Effector memory CD4-positive, alpha-beta T cell (primary cell): Measurements from ENCODE around the gene SUDS3.

Experiments
- DNase-seq, 3 donors: peaks; one replicate each; pipeline ENCODE4 v3.0.0-alpha.2; 2020
- H3K27ac ChIP-seq: 2 replicates; pipeline ENCODE4 v1.7.0; 2013; ENCODE audit warnings: mild to moderate bottlenecking, low read length, moderate library complexity; ENCODE audit not compliant: insufficient read depth, poor library complexity, severe bottlenecking
- H3K27me3 ChIP-seq: replicated peaks from 2 replicates; pipeline ENCODE4 v1.7.0; 2013; ENCODE audit warnings: mild to moderate bottlenecking, low read length; ENCODE audit not compliant: insufficient read depth, control insufficient read depth, poor library complexity, severe bottlenecking
- H3K36me3 ChIP-seq: 2 replicates; pipeline ENCODE4 v1.7.0; 2013; ENCODE audit warnings: mild to moderate bottlenecking, low read length, moderate library complexity; ENCODE audit not compliant: control insufficient read depth, insufficient read depth
- H3K4me1 ChIP-seq: 2 replicates; pipeline ENCODE4 v1.7.0; 2013; ENCODE audit warnings: low read length, mild to moderate bottlenecking; ENCODE audit not compliant: control insufficient read depth, insufficient read depth, poor library complexity, severe bottlenecking
- H3K4me3 ChIP-seq: 2 replicates; pipeline ENCODE4 v1.7.0; 2013; ENCODE audit warnings: low read length, low read depth, mild to moderate bottlenecking; ENCODE audit not compliant: insufficient read depth, poor library complexity, severe bottlenecking
- H3K9me3 ChIP-seq: 2 replicates; pipeline ENCODE4 v1.7.0; 2013; ENCODE audit warnings: mild to moderate bottlenecking, low read length, moderate library complexity; ENCODE audit not compliant: control insufficient read depth

SUDS3 gene

GRCh38 chr12:118355843-118356242, 20.5 kb upstream of the SUDS3 start:
- Histone ChIP-seq H3K27me3 (no peaks in the 10 kb centered on the region), H3K36me3 (peaks cover 3% of the 10 kb centered on the region), H3K4me1 (peaks cover 14% of the 10 kb centered on the region), H3K9me3 (no peaks in the 10 kb centered on the region), H3K4me3 (no peak overlapping the region), H3K27ac (no peak overlapping the region)
- no peak for DNase-seq

DNA sequence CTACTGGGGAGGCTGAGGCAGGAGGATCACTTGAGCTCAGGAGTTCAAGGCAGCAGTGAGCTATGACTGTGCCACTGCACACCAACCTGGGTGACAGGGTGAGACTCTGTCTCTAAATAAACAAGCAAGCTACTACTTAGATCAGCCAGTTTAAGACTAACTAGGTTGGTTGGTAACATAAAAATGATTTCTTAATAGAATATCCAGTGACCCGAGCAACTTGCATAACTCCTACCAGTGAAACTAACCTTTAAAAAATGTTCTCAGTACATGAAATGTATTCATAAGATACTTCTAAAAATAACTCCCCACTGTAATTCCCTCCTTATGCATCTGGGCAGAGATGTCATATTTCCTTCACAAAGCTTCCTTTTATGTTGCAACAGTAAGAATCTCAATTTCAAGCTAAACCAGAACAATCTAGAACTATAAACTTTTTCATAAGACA, 19.5 kb upstream of the SUDS3 start:
- Histone ChIP-seq H3K27me3 (no peaks in the 10 kb centered on the region), H3K4me1 (peaks cover 14% of the 10 kb centered on the region), H3K36me3 (peaks cover 3% of the 10 kb centered on the region), H3K4me3 (no peak overlapping the region), H3K9me3 (no peaks in the 10 kb centered on the region), H3K27ac (no peak overlapping the region)
- DNase-seq = no peak

- H3K27me3 ChIP-seq = no peaks in the 10 kb centered on the region
- H3K4me1 ChIP-seq = peaks cover 14% of the 10 kb centered on the region
- H3K4me3 ChIP-seq = peak overlapping the region; percentile 18
- peak in 2 of 3 donors; percentile 22 to 39 for DNase-seq
- no peaks in the 10 kb centered on the region for H3K9me3 ChIP-seq
- no peak overlapping the region for H3K27ac ChIP-seq
- peaks cover 3% of the 10 kb centered on the region for H3K36me3 ChIP-seq
Observed at GRCh38 chr12:118357257-118358007, 18.9 kb upstream of the SUDS3 start.

GRCh38 chr12:118358008-118358359, 18.4 kb upstream of the SUDS3 start:
- H3K4me1 ChIP-seq = peaks cover 14% of the 10 kb centered on the region
- H3K27me3 ChIP-seq = no peaks in the 10 kb centered on the region
- H3K9me3 ChIP-seq = no peaks in the 10 kb centered on the region
- H3K36me3 ChIP-seq = peaks cover 3% of the 10 kb centered on the region
- H3K4me3 ChIP-seq = peak overlapping the region; percentile 52
- DNase-seq = no peak
- H3K27ac ChIP-seq = no peak overlapping the region

DNA sequence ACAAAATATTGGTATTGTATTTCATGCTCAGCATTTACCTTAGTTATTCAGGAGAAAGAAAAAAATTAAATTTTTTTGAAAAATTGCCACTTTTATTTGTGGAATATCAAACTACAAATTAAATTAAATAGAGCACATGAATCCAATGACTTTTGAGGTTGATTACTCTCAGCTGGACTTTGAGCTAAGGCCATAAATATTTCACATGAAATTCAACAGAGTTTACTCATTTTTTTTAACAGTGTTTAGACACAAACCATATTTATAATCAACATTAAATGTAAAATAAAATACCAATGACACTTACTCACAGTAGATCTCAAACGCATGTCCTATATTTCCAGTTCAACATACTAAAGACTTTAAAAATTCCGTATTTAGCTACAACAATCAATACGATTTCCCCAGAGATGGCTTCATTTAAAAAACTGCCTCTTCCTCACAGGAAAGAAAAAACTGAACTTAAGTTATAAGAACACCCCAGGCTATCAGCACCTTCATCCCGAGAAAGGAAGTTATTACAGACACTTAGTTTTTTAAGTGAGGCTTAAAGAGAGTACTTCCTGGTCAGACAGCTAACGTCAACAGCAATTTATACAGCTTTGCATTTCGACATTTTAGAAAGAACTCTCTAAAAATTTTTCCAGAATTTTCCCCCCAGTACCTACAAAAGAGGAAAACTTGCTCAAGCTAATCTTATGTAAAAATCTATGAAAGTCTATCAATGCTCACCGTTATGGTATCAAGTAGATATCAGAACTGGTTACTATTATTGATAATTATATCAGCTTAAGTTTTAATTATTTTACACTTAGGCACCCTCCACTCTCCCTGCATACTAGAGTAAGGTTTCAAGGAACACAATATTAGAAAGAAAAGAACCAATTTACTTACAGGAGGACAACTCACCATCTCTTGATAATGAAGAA, 17.5 kb upstream of the SUDS3 start:
- Histone ChIP-seq H3K27ac (peak overlapping the region; percentile 60), H3K9me3 (no peaks in the 10 kb centered on the region), H3K27me3 (no peaks in the 10 kb centered on the region), H3K4me1 (peaks cover 14% of the 10 kb centered on the region), H3K36me3 (peaks cover 3% of the 10 kb centered on the region), H3K4me3 (peak overlapping the region; percentile 52)
- DNase-seq = no peak

GRCh38 chr12:118359541-118359915, 16.8 kb upstream of the SUDS3 start:
- H3K4me3 ChIP-seq = peak overlapping the region; percentile 52
- DNase-seq = no peak
- H3K27me3 ChIP-seq = no peaks in the 10 kb centered on the region
- peaks cover 3% of the 10 kb centered on the region for H3K36me3 ChIP-seq
- peaks cover 14% of the 10 kb centered on the region for H3K4me1 ChIP-seq
- H3K9me3 ChIP-seq = no peaks in the 10 kb centered on the region
- peak overlapping the region; percentile 60 for H3K27ac ChIP-seq

DNA sequence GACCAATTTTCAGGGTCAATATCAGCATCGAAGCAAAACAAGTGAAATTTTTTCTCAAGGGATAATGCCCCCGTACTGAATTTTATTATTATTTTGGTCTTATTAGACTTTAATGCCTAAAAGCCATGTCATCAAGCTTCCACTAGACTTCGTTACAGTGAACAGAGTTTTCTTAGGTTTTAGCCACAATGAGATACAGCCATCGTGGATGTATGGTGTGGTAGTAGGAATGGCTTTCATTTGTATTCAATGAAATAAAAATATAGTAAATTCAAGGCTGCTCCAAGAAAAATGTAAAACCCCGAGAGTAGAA, 15.3 kb upstream of the SUDS3 start:
- H3K27ac ChIP-seq = no peak overlapping the region
- H3K36me3 ChIP-seq = no peaks in the 10 kb centered on the region
- H3K27me3 ChIP-seq = no peaks in the 10 kb centered on the region
- no peak for DNase-seq
- peaks cover 14% of the 10 kb centered on the region for H3K4me1 ChIP-seq
- H3K4me3 ChIP-seq = no peak overlapping the region
- H3K9me3 ChIP-seq = no peaks in the 10 kb centered on the region

DNA sequence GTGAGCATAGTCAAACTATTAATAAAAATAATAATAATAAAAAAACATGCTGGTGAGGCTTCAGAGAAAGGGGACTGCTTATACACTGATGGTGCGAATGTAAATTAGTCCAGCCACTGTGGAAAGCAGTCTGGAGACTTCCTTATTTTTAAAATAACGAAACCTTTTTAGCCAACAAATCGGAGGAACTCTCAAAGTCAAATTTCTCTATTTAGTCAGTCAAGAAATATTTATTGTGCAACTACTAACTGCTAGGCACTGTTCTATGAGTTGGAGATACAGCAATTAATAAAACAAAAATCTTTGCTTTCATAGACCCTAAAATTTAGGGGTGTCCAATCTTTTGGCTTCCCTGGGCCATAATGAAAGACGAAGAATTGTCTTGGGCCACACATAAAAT, 14.5 kb upstream of the SUDS3 start:
- no peak for DNase-seq
- no peak overlapping the region for H3K27ac ChIP-seq
- no peaks in the 10 kb centered on the region for H3K9me3 ChIP-seq
- H3K4me3 ChIP-seq = no peak overlapping the region
- no peaks in the 10 kb centered on the region for H3K36me3 ChIP-seq
- no peaks in the 10 kb centered on the region for H3K27me3 ChIP-seq
- peaks cover 10% of the 10 kb centered on the region for H3K4me1 ChIP-seq

- H3K27ac ChIP-seq = no peak overlapping the region
- DNase-seq = no peak
- peaks cover 21% of the 10 kb centered on the region for H3K4me1 ChIP-seq
- no peaks in the 10 kb centered on the region for H3K36me3 ChIP-seq
- H3K9me3 ChIP-seq = no peaks in the 10 kb centered on the region
- no peak overlapping the region for H3K4me3 ChIP-seq
- no peaks in the 10 kb centered on the region for H3K27me3 ChIP-seq
Observed at GRCh38 chr12:118368821-118369220, 7.5 kb upstream of the SUDS3 start.

DNA sequence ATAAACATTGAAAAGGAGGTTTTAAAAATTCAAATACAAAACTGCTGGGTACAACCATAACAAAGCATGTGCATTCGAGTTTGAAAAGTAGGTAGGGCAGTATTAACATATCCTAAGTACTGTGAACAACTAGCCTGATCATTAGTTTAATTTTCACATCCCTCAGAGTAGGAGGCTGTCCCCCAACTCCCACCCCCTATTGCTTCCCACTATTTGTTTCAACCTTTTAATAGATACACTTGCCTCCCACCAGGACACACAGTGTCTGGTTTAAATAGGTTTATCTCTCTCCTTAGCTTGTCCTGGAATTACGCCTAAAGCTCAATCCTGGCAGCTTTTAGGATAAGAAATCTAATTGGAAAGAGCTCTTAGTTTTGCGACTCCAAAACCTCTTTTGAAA, 5.8 kb upstream of the SUDS3 start:
- no peak overlapping the region for H3K27ac ChIP-seq
- H3K4me3 ChIP-seq = no peak overlapping the region
- peaks cover 24% of the 10 kb centered on the region for H3K4me1 ChIP-seq

More for the DNA sequence above, 5.8 kb upstream of the SUDS3 start:
- no peak for DNase-seq
- H3K27me3 ChIP-seq = no peaks in the 10 kb centered on the region
- no peaks in the 10 kb centered on the region for H3K36me3 ChIP-seq
- no peaks in the 10 kb centered on the region for H3K9me3 ChIP-seq
